ENCODE data around the gene TSPAN18.

The TSPAN18 gene

DNA sequence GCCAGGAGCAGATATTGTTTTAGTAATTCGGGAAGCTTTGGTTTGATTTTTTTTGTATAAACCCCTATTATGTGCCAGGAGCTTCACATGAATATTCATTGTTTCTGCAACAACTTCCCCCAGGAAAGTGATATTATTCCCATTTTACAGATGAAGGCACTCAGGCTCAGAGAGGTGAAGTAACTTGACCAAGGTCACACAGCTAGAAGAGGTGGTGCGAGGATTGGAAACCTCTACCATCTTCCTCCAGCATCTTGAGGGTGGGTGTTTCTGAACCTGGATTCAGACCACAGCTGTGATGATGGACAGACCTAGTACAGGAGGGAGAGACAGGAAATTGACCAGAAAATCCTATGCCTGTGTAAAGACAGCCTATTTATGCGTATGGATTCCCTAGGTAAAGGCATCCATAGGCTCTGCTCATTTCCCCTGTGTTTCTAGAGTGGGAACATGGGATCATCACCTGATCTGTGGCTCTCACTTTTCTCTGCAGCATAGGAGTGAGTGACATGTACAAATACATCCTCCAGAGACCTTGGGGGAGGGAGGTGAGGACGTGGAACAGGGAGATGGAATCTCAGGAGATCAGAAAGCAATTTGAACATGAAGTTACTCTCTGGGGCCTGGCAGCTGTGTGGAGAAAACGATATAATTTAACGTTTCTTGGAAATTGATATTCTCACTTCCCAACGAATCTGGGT lies 81.4 kb downstream of the TSPAN18 start:
- TF ChIP-seq, protein P1, sequence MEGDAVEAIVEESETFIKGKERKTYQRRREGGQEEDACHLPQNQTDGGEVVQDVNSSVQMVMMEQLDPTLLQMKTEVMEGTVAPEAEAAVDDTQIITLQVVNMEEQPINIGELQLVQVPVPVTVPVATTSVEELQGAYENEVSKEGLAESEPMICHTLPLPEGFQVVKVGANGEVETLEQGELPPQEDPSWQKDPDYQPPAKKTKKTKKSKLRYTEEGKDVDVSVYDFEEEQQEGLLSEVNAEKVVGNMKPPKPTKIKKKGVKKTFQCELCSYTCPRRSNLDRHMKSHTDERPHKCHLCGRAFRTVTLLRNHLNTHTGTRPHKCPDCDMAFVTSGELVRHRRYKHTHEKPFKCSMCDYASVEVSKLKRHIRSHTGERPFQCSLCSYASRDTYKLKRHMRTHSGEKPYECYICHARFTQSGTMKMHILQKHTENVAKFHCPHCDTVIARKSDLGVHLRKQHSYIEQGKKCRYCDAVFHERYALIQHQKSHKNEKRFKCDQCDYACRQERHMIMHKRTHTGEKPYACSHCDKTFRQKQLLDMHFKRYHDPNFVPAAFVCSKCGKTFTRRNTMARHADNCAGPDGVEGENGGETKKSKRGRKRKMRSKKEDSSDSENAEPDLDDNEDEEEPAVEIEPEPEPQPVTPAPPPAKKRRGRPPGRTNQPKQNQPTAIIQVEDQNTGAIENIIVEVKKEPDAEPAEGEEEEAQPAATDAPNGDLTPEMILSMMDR (IDR thresholded peaks at IDR 0.05; ENCODE audit: control insufficient read depth, extremely low read depth, insufficient read depth), result no peak

DNA sequence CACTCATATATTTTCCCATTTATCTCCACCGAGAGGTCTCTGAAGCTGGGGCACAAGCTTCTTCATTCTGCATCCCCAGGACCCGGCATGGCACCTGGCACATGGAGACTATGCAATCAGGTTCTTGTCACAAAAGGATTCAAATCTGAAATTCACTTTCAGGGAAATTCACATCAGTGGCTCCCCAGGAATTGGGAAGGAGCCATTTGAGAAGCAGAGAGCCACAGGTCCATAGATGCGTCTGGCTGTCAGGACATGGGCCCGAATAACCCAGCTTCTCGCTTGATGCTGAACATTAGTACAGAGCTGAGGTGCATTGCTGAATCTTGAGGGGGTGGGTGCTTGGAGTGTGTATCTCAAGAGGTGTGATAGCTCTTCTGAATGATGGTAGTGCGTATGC lies 82.5 kb downstream of the TSPAN18 start:
- no peak for DNase-seq (ENCODE audit: low read depth)
- TF ChIP-seq, protein P1 (IDR thresholded peaks at IDR 0.05; ENCODE audit: control insufficient read depth, extremely low read depth, insufficient read depth), result no peak
- no peak overlapping the region for H3K4me3 ChIP-seq (ENCODE audit: low read depth, low read length)

More for the DNA sequence above, 81.4 kb downstream of the TSPAN18 start:
- no peak overlapping the region for H3K4me3 ChIP-seq (ENCODE audit: low read depth, low read length)
- DNase-seq (ENCODE audit: low read depth), result no peak

DNA sequence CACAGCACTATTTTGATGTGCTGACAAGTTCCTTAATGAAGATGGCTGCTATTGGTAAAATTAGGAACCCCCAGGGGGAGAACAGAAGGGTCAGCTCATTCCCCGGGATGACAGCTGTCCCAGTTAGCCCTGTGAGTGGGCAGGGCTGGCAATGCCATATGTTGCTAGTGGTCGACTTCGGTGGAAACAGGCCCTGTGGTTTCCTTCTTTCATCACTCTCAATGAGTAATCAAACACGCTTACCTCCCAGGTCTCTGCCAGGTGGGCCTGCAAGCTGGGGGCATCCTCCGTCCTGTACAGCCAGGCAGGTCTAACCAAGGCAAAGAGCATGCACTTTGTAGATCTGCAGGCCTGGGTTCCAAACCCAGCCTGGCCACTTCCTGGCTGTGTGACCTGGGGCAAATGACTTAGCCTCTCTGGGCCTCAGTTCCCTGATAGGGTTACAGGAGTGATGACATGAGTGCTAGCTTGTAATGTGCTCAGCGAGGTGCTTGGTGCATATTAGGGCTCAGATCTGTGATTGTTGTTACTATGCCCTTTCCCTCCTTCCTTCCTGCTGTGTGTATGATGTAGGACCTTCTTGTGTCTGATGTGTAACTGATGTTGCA lies 85.2 kb downstream of the TSPAN18 start:
- no peak overlapping the region for H3K4me3 ChIP-seq (ENCODE audit: low read depth, low read length)
- TF ChIP-seq, protein P1 (IDR thresholded peaks at IDR 0.05; ENCODE audit: control insufficient read depth, extremely low read depth, insufficient read depth), result no peak
- no peak for DNase-seq (ENCODE audit: low read depth)

DNA sequence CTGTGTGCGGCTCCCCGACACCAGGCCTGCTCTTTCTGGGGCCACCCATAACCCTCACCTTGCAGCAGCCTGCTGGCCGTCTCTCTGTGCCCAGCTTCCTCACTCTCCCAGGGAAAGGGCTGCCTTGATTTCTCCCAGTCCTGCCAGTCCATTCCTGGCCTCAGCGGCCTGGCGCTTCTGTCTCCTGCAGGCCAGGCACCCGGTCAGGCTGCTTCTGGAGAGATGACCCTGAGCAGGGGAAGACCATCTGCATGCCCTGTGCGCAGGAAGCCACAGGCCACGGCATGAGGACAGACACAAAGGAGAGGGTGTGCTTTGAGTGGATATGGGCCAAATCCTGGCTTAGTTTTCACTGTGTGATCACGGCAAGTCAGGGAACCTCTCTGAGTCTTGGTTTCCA lies 86.2 kb downstream of the TSPAN18 start:
- H3K4me3 ChIP-seq (ENCODE audit: low read depth, low read length), result no peak overlapping the region
- TF ChIP-seq, protein P1 (IDR thresholded peaks at IDR 0.05; ENCODE audit: control insufficient read depth, extremely low read depth, insufficient read depth), result no peak
- DNase-seq (ENCODE audit: low read depth), result no peak

DNA sequence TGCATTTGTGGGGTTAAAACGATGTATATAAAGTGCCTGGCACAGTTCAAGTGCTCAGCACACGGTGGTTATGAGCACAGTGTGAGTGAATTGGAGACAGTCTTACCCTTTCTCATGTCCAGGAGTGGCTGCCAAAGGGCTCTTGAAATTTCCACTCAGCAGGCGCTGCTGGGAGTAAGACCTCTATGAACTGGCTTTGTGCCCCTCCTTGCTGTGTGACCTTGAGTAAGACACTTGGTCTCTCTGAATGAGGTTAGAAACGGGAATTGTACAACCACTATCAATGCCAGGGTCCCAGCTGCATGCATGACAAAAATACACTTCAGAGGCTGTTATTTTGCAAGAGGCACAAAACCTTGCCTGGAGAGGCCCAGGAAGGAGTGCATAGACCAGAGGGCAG lies 86.6 kb downstream of the TSPAN18 start:
- TF ChIP-seq, protein P1 (IDR thresholded peaks at IDR 0.05; ENCODE audit: control insufficient read depth, extremely low read depth, insufficient read depth), result no peak
- no peak overlapping the region for H3K4me3 ChIP-seq (ENCODE audit: low read depth, low read length)
- DNase-seq (ENCODE audit: low read depth), result no peak

DNA sequence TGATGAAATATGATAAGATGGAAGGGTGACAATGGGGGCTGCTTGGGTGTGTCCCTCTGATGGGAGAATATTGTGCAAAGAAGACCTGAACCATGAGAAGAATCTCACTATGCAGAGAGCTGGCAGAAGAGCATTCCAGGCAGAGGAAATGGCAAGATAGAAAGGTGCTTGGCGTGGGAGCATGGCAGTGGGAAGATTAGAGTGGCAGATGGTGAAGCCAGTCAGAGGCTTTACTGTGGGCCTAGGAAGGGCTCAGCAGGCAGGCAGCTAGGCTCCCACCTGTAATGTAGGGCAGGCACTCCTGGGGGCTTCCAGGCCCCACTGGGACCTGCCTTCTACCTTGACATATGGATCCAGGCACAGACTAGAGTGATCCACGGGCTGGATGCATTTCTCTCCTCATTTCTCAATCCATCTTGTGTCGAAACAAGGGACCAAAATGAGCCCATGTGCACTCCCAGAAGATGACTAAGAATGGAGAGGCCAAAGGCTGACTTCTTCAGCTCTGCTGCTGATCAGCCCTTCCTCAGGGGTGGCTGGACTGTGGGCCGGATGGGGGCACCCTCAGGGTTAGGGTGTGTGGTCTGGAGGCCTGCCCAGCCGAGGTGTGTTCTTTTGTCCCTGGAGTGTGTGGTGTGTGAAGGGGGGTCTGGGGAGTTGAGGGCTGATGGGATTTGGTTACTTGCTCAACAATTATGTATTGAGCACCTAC lies 88.3 kb downstream of the TSPAN18 start:
- DNase-seq (ENCODE audit: low read depth), result no peak
- TF ChIP-seq, protein P1 (IDR thresholded peaks at IDR 0.05; ENCODE audit: control insufficient read depth, extremely low read depth, insufficient read depth), result no peak
- H3K4me3 ChIP-seq (ENCODE audit: low read depth, low read length), result no peak overlapping the region
